ENCODE results near the gene SLIT3. TPM values are rescaled to one million over a fixed set of nuclear protein-coding genes. Genes with fewer than 3 reads are reported as not detected.

Gene SLIT3
- total RNA-seq, 1 donor from 2014 or later = 0.75 TPM

DNA sequence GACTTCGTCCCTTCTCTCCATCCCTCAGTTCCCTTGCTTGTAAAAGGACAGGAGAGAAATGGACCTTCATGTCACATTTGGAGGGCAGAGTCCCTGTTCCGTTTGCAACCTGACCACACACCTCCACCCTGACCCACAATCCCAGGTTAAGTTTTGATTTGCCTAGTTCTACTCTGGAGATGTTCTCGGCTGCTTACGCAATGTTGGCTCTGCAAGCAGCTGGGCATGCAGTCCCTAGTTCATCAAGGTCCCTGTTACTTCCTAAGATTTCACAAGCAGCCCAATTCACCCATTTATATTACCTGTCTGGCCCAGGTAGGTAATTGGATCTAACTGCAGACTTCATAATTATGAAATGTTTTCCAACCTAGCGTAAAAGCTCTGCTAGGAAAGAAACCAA, 28.8 kb downstream of the SLIT3 start:
- DNase-seq (ENCODE audit: low spot score) = no peak
- ATAC-seq = peak; percentile 49

DNA sequence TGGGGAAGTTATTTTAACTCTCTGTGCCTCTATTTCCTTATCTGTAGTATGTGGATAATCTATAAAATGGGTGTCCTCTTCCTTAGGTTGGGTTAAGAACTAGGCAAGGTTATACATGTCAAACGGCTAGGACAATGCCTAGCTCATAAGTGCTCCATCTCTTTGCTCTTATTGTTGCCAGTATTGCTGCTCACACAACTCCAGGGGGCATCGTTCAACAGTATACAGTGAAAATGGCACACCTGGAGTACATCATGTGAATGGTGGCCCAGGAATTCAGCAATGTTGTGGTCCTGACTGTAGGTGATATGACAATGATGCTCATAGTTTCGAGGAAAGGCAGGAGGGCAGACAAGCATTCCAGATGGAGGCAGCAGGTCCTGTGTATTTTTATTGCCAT, 30.1 kb downstream of the SLIT3 start:
- DNase-seq (ENCODE audit: low spot score) = no peak
- ATAC-seq = no peak

GRCh38 chr5:169268019-169268418, 32.9 kb downstream of the SLIT3 start:
- DNase-seq (ENCODE audit: low spot score) (no peak), ATAC-seq (no peak)

DNA sequence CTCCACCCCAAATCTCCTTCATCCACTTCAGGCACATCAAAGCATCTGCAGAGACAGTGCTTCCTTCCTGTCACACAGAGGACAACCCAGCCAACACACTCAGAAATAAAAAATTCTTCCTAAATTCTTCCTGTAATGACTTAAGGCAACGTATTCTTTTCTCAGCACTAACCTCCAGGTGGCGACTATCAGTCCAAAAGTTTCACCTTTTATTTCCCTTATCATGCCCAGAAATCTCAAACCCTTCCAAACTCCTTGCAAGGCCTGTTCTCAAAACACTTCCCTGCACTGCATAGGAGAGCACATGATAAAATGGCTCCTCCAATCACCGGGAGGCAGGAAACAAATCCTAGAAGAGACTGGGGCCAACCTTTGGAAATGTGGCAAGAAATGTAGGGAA, 35.1 kb downstream of the SLIT3 start:
- DNase-seq (ENCODE audit: low spot score) (no peak), ATAC-seq (no peak)

- DNase-seq (ENCODE audit: low spot score) (no peak), ATAC-seq (no peak)
Measured at GRCh38 chr5:169263591-169263990, 37.3 kb downstream of the SLIT3 start.

DNA sequence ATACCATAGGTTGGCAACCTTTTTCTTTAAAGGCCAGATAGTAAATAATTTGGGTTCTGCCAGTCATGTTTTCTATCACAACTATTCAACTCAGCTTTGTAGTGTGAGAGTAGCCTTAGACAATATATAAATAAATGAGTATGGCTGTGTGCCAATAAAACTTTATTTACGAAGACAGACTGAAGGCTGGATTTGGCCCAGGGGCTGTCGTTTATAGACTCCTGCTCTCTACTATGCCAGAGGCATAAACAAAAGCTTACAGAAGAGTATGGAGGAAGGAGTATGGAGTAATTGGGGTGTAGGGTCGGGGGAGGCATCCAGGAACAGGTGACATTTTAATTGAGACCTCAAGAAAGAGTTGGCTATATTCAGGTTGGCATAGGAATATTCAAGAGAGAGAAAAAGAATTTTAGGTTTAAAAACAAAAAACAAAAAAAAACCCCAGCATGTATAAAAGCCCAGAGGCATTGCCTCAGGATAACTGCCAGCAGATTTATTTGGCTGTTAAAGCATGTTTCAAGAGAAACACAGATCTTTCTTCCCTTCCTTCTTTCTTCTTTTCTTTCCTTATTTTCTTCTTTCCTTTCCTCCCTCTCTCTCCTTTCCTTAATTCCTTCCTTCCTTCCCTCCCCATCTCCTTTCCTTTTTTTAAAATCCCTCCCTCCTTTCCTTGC, 39.9 kb downstream of the SLIT3 start:
- ATAC-seq (no peak), DNase-seq (ENCODE audit: low spot score) (no peak)

GRCh38 chr5:169258372-169259000, 42.5 kb downstream of the SLIT3 start:
- DNase-seq (ENCODE audit: low spot score) = no peak

GRCh38 chr5:169256191-169256590, 44.7 kb downstream of the SLIT3 start:
- DNase-seq (ENCODE audit: low spot score) (no peak), ATAC-seq (no peak)

More at GRCh38 chr5:169258372-169259000, 42.5 kb downstream of the SLIT3 start:
- no peak for ATAC-seq

GRCh38 chr5:169253071-169253470, 47.9 kb downstream of the SLIT3 start:
- DNase-seq (ENCODE audit: low spot score) (no peak), ATAC-seq (no peak)

DNA sequence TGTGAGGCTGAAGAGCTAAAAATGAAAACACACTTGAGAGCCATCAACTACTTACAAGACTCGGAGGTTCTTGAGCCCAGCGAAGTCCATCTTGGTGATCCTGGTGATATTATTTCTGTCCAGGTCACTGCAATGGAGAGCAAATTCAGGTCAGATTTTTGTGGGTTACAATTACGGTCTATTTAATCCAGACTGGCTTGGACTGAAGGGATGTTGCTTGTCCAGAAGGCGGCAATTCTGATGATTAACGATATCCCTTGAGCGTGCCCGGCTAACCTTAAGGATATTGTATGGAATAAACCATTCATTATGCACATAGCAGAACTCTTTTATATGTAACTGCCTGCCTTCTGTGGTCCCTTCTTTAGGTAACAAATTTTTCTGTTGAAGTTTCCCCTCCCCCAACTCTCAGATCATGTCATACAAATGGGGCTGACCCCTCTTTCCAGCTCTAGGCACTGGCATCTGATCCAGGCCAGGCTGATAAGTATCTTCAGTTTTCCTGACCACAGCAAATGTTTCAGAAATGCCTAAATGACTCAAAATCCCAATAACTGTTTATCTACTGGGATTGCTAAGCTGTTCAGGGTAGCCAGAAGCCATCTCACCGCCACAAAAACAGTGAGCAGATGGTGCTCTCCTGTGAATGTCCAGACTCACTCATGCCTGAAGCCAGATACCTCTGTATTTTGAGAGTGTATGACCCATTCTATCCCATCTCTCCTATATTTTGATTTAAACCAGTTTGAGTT, 49.4 kb downstream of the SLIT3 start:
- no peak for DNase-seq (ENCODE audit: low spot score)
- ATAC-seq = no peak

- no peak for ATAC-seq
- DNase-seq (ENCODE audit: low spot score) = no peak
Measured at GRCh38 chr5:169250887-169251286, 50.1 kb downstream of the SLIT3 start.

DNA sequence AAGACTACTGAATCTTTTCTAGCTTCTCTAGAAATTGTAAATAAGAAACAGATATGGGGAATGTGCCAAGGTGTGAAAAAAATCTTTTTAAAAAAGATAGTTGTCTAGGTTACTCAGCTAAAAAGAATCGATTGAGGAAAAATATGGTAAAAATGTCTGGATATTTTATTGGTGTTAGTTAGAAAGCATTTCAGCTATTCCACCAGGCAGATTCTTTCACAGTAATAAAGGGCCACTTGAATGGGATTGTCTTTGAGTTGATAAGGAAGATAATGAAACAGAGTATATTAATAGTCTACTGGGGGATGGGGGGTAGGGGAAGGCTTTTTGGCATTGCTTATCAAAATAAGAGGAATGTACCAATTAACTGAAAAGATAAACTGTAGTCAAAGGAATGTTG, 51.9 kb downstream of the SLIT3 start:
- no peak for ATAC-seq

DNA sequence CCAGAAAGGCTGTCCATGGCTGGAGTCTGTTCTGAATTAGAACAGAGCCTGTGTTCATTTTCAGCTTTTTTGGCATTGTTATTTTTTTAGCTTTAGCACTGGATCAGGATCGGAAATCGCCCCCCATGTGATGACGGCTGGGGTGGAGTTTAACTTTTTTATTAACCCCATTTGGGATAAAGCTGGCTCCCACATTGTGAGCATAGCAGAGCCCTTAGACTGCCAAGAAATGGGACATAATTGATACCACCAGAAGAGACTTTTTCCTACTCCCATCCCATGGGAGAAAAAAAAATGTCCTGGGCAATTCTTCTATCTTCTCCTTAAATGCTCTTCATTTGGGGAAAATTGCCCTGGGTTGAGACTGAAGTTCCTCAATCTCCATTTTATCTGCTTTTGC, 52.4 kb downstream of the SLIT3 start:
- DNase-seq (ENCODE audit: low spot score) = no peak
- ATAC-seq = no peak

More for the DNA sequence above, 51.9 kb downstream of the SLIT3 start:
- DNase-seq (ENCODE audit: low spot score) = no peak

DNA sequence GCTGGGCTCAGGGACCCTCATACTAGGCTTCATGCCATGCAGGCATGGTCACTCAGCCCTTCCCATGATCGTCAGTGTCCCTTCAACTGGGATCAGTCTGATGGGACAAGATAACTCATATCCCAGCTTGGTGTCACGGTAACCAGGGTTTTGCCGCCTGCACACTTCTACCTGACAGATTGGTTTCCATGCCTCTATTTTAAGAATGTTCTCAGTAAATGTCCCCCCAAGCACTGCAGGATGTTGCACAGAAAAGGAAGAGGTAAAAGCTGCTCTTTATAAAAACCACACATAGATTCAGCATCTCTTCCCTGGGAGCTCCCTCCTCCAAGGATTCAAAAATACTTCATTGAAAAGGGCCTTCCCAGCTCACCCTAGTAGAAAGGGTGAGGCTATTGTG, 56.1 kb downstream of the SLIT3 start:
- DNase-seq (ENCODE audit: low spot score) (no peak), ATAC-seq (no peak)

DNA sequence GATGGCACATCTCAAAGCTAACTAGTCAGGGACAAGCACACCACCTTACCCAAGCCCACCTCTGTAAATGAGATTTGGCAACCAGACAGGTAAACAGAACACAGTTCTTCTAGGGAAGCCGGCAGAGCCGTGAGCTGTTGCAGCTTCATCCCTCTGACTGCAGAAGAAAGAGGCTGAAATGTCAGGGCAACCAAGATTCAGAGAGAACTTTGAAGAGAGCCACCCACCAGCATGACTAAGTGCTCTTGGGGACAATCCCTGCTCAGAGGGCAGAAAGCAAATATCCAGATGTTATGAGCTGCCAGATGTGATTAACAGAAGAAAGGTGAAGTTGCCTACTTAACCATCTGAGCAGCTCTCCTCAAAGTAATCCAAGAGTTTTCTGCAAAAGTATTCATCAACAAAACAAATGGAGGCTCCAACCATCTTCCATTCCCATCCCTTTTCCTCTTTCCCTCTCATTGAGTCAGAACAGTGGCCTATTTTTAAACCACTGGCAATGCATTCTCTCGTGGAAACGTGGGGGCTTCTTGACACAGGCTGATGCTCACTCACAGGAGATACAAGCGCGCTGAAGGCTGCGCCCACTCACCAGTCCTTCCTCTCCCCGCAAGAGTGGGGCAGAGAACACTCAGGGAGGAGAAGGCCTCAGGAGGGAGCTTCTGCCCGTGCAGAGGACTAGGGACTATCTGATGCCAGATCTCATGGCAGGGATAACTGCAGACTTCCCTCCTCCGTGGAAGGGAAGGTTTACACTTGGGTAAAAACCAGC, 57.1 kb downstream of the SLIT3 start:
- ATAC-seq (no peak), DNase-seq (ENCODE audit: low spot score) (no peak)

DNA sequence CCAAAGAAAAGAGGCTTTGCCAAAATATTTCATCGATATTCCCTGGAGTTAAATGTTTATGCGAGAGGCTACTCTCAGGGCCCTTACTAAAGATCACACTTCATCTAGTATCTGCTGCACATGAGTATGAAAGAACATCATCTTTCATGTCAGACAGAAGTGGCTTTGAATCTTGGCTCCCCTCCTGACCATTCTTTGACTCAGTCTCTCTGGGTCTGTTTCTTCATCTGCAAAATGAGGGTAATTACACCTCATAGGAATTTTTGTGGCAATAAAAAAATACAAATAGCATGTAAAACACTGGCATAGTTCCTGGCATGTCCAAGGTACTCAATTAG, 58.1 kb downstream of the SLIT3 start:
- DNase-seq (ENCODE audit: low spot score) (no peak), ATAC-seq (no peak)

DNA sequence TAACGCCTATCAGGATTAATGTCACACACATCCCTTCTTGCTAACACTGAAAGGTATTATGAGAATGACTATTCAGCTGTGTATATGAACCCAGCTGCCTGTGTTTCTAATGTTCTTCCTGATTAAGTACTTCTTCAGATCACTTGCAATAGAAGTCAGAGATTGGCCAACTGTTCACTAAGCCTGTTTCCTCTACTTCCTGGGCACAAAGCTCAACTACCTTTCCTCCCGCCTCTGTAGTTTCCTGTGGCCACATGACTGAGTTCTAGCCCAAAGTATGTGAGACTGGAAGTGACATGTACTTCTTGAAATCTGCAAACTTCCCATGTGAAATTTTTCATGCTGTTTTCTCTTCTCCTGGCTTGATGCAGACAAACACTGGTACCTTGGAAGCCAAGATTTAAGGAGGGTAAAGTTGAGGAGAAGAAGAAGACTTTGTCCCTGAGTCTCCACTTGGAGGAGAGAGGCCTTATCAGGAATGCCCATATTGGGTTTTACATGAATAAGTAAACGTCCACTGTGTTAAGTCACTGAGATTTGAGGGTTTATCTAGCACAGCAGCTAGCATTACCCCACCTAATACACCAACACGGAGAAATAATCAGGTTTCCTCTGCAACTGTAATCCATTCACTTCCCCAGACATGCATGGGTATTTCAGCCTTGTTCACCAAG, 58.6 kb downstream of the SLIT3 start:
- DNase-seq (ENCODE audit: low spot score) = no peak
- ATAC-seq = no peak

DNA sequence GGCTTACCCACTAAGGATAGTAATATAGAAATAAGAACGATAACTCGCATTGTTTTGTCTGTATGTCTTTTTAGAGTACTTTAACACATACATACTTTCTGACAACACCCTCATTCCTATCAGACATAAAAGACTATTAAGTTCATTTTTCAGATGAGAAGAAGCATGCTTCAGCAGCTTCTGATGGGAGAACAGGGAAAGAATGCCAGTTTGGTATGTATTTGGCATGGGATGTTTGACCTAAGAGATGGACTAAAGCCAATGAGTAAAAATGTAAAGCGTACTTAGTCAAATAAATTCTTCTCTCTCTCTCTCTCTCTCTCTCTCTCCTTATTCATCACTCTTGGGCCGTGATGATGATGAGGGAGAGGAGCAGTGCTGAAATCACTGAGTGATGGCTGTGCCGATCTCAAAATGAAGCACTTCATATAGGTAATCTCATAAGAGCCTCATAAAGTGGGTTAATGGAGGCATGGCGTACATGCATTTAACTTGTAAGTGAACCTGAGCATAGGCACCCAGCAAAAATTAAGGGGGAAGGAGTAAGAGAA, 71.5 kb downstream of the SLIT3 start:
- DNase-seq (ENCODE audit: low spot score) (no peak), ATAC-seq (no peak)

DNA sequence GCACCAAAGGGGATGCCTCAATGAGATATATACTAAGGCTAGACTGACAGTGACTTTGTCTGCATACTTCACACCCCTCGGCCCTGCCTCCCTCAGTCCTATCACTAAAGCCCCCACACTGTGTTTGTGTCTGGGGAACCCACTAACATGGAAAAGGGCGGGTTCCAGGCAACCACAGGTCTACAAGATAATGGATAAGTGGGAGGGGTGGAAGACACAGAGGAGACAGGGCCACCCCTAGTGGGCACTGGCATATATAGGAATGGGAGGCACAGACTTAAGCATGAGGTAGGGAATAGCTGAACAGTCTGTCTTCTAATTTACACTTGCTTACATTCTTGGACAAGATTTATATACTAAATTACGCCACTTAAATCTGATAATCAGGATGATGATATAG, 74.0 kb downstream of the SLIT3 start:
- ATAC-seq (no peak), DNase-seq (ENCODE audit: low spot score) (no peak)

DNA sequence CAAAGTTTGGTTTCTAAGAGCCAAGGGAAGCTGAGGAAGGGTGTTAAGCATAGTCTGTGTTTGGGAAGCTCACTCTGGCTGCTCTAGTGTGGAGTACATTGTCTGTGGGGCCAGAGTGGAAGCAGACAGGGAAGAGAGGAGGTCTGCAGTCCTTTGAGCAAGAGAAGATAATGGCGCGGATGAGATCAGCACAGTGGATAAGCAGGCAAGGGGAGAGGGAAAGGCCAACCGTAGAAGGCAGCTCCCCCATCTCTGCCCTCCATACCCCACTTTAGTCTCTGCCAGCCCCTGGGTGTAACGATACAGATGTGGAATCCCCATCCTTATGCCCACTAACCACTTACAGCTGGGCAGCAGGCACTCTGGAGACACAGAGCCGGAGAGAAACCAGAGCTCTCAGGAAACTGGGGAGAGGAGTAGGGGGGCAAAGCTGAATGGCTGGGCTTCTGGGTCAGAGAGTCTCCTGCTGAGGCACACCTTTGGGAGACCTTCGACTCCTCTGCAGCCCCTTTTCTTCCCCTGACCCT, 75.0 kb downstream of the SLIT3 start:
- DNase-seq (ENCODE audit: low spot score) (no peak), ATAC-seq (no peak)

DNA sequence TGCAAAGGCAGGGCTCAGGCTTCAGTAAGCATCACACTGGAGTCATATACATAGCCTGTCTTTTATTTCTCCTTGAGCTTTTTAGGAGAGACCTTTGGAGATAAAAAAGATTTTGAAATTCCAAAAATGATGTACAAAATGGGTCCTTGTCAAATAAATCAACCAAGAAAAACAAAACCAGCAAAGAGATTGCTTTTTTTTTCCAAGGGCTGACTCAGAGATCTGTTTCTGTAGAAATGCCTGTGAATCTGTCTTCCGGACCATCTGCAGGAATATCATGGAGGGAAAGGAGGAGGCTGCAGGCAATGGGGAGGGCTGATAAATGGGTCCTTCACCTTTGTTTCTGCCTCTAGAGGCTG, 77.4 kb downstream of the SLIT3 start:
- ATAC-seq (no peak), DNase-seq (ENCODE audit: low spot score) (no peak)

All from left lobe of liver (tissue), 2 donors.